H9 (cell line): ENCODE data around the gene ACSF3. TPM values are rescaled to one million over a fixed set of nuclear protein-coding genes. Genes with fewer than 3 reads are reported as not detected.

Source experiments
- DNase-seq: peaks from one replicate; pipeline ENCODE4 v3.0.0-alpha.2; 2017
- H2AFZ ChIP-seq: one replicate; pipeline ENCODE4 v1.6.1; 2013; ENCODE audit warnings: mild to moderate bottlenecking, low read length, control low read depth, moderate library complexity
- H2AK5ac ChIP-seq: 2 replicates; pipeline ENCODE4 v1.6.1; 2013; ENCODE audit warnings: low read length, control low read depth, mixed read lengths; ENCODE audit not compliant: insufficient read length
- H2BK120ac ChIP-seq: one replicate; pipeline ENCODE4 v1.6.1; 2013; ENCODE audit warnings: low read depth, mild to moderate bottlenecking, low read length, control low read depth, inconsistent platforms; ENCODE audit not compliant: poor library complexity, severe bottlenecking
- H2BK12ac ChIP-seq: 2 replicates; pipeline ENCODE4 v1.6.1; 2013; ENCODE audit warnings: low read length, control low read depth, mixed read lengths, low read depth; ENCODE audit not compliant: insufficient read length
- H2BK15ac ChIP-seq: 2 replicates; pipeline ENCODE4 v1.6.1; 2013; ENCODE audit warnings: low read depth, low read length, control low read depth
- H2BK20ac ChIP-seq: one replicate; pipeline ENCODE4 v1.6.1; 2013; ENCODE audit warnings: low read depth, mild to moderate bottlenecking, low read length, control low read depth, inconsistent platforms; ENCODE audit not compliant: poor library complexity, severe bottlenecking
- H2BK5ac ChIP-seq: 2 replicates; pipeline ENCODE4 v1.6.1; 2013; ENCODE audit warnings: low read length, control low read depth, mixed read lengths; ENCODE audit not compliant: insufficient read length
- H3K14ac ChIP-seq: 2 replicates; pipeline ENCODE4 v1.6.1; 2013; ENCODE audit warnings: low read length, control low read depth; ENCODE audit not compliant: insufficient read depth
- H3K18ac ChIP-seq: 2 replicates; pipeline ENCODE4 v1.6.1; 2013; ENCODE audit warnings: low read depth, mild to moderate bottlenecking, mixed read lengths, low read length, control low read depth; ENCODE audit not compliant: insufficient read length
- H3K23ac ChIP-seq: 2 replicates; pipeline ENCODE4 v1.6.1; 2013; ENCODE audit warnings: low read length, control low read depth, mixed read lengths, low read depth; ENCODE audit not compliant: insufficient read length
- H3K23me2 ChIP-seq: 2 replicates; pipeline ENCODE4 v1.6.1; 2013; ENCODE audit warnings: low read depth, mild to moderate bottlenecking, mixed read lengths, low read length, control low read depth; ENCODE audit not compliant: insufficient read length, poor library complexity, severe bottlenecking
- H3K27ac ChIP-seq: 2 replicates; pipeline ENCODE4 v1.5.1; 2013; ENCODE audit warnings: low read length, control low read depth, mixed read lengths, low read depth; ENCODE audit not compliant: insufficient read length
- H3K27me3 ChIP-seq: 2 replicates; pipeline ENCODE4 v1.6.1; 2013; ENCODE audit warnings: low read length, control low read depth, inconsistent platforms; ENCODE audit not compliant: insufficient read depth
- H3K4ac ChIP-seq: 2 replicates; pipeline ENCODE4 v1.6.1; 2013; ENCODE audit warnings: low read depth, mild to moderate bottlenecking, control low read depth, inconsistent platforms, low read length, moderate library complexity
- H3K4me1 ChIP-seq: 2 replicates; pipeline ENCODE4 v1.6.1; 2013; ENCODE audit warnings: low read length, control low read depth, inconsistent platforms; ENCODE audit not compliant: insufficient read depth
- H3K4me2 ChIP-seq: 2 replicates; pipeline ENCODE4 v1.6.1; 2013; ENCODE audit warnings: low read length, control low read depth, mixed read lengths; ENCODE audit not compliant: insufficient read length, insufficient read depth
- H3K56ac ChIP-seq: 2 replicates; pipeline ENCODE4 v1.6.1; 2013; ENCODE audit warnings: low read depth, mild to moderate bottlenecking, mixed read lengths, low read length, control low read depth; ENCODE audit not compliant: insufficient read length
- H3K79me1 ChIP-seq: 2 replicates; pipeline ENCODE4 v1.6.1; 2013; ENCODE audit warnings: low read depth, mild to moderate bottlenecking, moderate library complexity, low read length, control low read depth, inconsistent platforms; ENCODE audit not compliant: insufficient read depth, poor library complexity, severe bottlenecking
- H3K79me2 ChIP-seq: 2 replicates; pipeline ENCODE4 v1.6.1; 2013; ENCODE audit warnings: low read length, control low read depth, inconsistent platforms; ENCODE audit not compliant: insufficient read depth
- H3K9ac ChIP-seq: 2 replicates; pipeline ENCODE4 v1.6.1; 2013; ENCODE audit warnings: low read length, control low read depth, mixed read lengths; ENCODE audit not compliant: insufficient read length; ENCODE audit errors: extremely low read depth
- H3K9me3 ChIP-seq: one replicate; pipeline ENCODE4 v1.6.1; 2013; ENCODE audit warnings: low read depth, low read length, inconsistent platforms; ENCODE audit not compliant: control insufficient read depth
- H3T11ph ChIP-seq: one replicate; pipeline ENCODE4 v1.6.1; 2013; ENCODE audit warnings: mild to moderate bottlenecking, low read length, control low read depth, inconsistent platforms
- H4K20me1 ChIP-seq: one replicate; pipeline ENCODE4 v1.6.1; 2013; ENCODE audit not compliant: control insufficient read depth, insufficient read length, insufficient read depth
- H4K5ac ChIP-seq: 2 replicates; pipeline ENCODE4 v1.6.1; 2013; ENCODE audit warnings: low read depth, mild to moderate bottlenecking, mixed read lengths, low read length, control low read depth; ENCODE audit not compliant: insufficient read length
- H4K8ac ChIP-seq: replicated peaks from 2 replicates; pipeline ENCODE4 v1.6.1; 2013; ENCODE audit warnings: low read length, control low read depth, mixed read lengths, low read depth; ENCODE audit not compliant: insufficient read length
- H4K91ac ChIP-seq: 2 replicates; pipeline ENCODE4 v1.6.1; 2013; ENCODE audit warnings: low read depth, mild to moderate bottlenecking, moderate library complexity, mixed read lengths, low read length, control low read depth; ENCODE audit not compliant: insufficient read length
- H3K27ac Mint-ChIP-seq, 3 experiments: 2 replicates in 2 of 3; 3 replicates in 1 of 3; pipeline ENCODE4 v1.8.0; 2020 to 2021; ENCODE audit warnings: mixed read lengths in 3 of 3, mild to moderate bottlenecking in 1 of 3, moderate library complexity in 1 of 3
- H3K27me3 Mint-ChIP-seq: 2 replicates; pipeline ENCODE4 v1.8.0; 2021; ENCODE audit warnings: low read depth, mild to moderate bottlenecking, moderate library complexity, mixed read lengths
- H3K36me3 Mint-ChIP-seq, 3 experiments: 2 replicates in 2 of 3; 3 replicates in 1 of 3; pipeline ENCODE4 v1.8.0; 2020 to 2021; ENCODE audit warnings: low read depth in 3 of 3, mixed read lengths in 3 of 3; ENCODE audit not compliant: insufficient read depth in 1 of 3
- H3K4me1 Mint-ChIP-seq, 2 experiments: 2 replicates each; pipeline ENCODE4 v1.8.0; 2020; ENCODE audit warnings: mixed read lengths in 2 of 2
- H3K4me3 Mint-ChIP-seq, 2 experiments: 2 replicates in 1 of 2; 3 replicates in 1 of 2; pipeline ENCODE4 v1.8.0; 2020 to 2021; ENCODE audit warnings: mild to moderate bottlenecking in 2 of 2, mixed read lengths in 2 of 2, moderate library complexity in 1 of 2
- H3K9me3 Mint-ChIP-seq, 2 experiments: 2 replicates in 1 of 2; 3 replicates in 1 of 2; pipeline ENCODE4 v1.8.0; 2020; ENCODE audit warnings: mild to moderate bottlenecking in 2 of 2, mixed read lengths in 2 of 2, moderate library complexity in 1 of 2
- WGBS: extraction: QIAGEN DNeasy Blood & Tissue Kit; methylation state at CpG from one replicate; pipeline ENCODE4 v1.1.7; 2013; ENCODE audit warnings: missing lambda C conversion rate, low lambda C conversion rate, mixed read lengths; ENCODE audit not compliant: insufficient read length; ENCODE audit errors: extremely low coverage; 5-methylcytosine and 5-hydroxymethylcytosine counted together
- total RNA-seq: library from RNA; stranded (reverse); gene quantifications from 2 replicates; pipeline ENCODE4 v1.2.1, GENCODE V29; 2021
- TF ChIP-seq, protein P1 (sequence below): fragments of 200-600 bp; sonication (generic); conservative IDR thresholded peaks from 3 replicates; pipeline ENCODE4 v1.8.0; 2021; ENCODE audit warnings: antibody characterized with exemption, mild to moderate bottlenecking

ACSF3 gene
- total RNA-seq, 1 experiment from 2014 or later = 31.3 TPM

DNA sequence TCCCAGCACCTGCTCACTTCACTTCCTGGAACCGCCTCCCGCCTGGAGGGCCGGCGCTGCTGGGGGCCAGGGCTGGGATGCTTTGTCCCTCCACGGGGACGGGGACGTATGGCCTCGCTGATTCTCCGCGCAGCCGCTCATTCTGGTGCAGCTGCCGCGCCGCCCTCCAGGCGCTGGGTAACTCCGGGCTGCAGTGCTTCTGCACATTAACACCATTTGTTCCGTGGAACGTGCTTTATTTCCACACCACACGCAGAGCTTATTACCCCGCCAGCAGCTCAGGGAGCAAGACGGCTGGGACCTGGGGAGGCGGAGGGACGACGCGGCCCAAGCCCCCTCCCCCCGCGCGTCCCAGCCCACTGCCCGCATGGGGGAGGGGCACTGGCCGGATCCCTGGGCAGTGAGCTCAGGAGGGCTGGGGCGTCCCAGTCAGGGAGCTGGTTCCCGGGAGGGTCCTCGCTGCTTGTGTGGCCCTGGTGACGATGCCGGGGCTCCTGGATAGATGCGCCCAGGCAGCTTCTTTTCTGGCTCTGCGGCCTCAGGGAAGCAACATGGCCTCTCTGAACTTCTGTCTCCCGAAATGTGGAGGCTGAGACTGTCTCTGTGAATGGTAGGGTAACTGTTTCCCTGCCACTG lies 45.4 kb upstream of the ACSF3 start:
- no peak for DNase-seq
- Histone ChIP-seq H2BK120ac (no peak overlapping the region), H2AFZ (no peak overlapping the region), H3K23ac (no peak overlapping the region), H3K27me3 (no peaks in the 10 kb centered on the region), H2AK5ac (no peak overlapping the region), H3K27ac (no peak overlapping the region), H3K79me2 (no peaks in the 10 kb centered on the region), H3K79me1 (no peaks in the 10 kb centered on the region), H3K9me3 (no peaks in the 10 kb centered on the region), H2BK5ac (no peak overlapping the region), H4K91ac (no peak overlapping the region), H3K4me2 (no peak overlapping the region), H3K4ac (no peak overlapping the region), H3K56ac (no peak overlapping the region), H3K9ac (no peak overlapping the region), H4K5ac (no peak overlapping the region), H2BK15ac (no peak overlapping the region), H4K20me1 (no peaks in the 10 kb centered on the region), H2BK12ac (no peak overlapping the region), H3T11ph (no peak overlapping the region), H3K14ac (no peak overlapping the region; the same call in 1 of the 2 replicates), H4K8ac (no peak overlapping the region), H3K23me2 (no peaks in the 10 kb centered on the region), H3K18ac (no peak overlapping the region), H3K4me1 (no peaks in the 10 kb centered on the region), H2BK20ac (no peak overlapping the region)
- H3K27me3 Mint-ChIP-seq = peaks cover 2% of the 10 kb centered on the region
- H3K4me1 Mint-ChIP-seq = peaks cover 2 to 11% of the 10 kb centered on the region in 2 experiments; a peak in 2 of 4 replicates
- no CpG with 5 or more reads among the region's 38 CpGs for WGBS
- TF ChIP-seq, protein P1, sequence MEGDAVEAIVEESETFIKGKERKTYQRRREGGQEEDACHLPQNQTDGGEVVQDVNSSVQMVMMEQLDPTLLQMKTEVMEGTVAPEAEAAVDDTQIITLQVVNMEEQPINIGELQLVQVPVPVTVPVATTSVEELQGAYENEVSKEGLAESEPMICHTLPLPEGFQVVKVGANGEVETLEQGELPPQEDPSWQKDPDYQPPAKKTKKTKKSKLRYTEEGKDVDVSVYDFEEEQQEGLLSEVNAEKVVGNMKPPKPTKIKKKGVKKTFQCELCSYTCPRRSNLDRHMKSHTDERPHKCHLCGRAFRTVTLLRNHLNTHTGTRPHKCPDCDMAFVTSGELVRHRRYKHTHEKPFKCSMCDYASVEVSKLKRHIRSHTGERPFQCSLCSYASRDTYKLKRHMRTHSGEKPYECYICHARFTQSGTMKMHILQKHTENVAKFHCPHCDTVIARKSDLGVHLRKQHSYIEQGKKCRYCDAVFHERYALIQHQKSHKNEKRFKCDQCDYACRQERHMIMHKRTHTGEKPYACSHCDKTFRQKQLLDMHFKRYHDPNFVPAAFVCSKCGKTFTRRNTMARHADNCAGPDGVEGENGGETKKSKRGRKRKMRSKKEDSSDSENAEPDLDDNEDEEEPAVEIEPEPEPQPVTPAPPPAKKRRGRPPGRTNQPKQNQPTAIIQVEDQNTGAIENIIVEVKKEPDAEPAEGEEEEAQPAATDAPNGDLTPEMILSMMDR = no peak
- H3K4me3 Mint-ChIP-seq = no peak overlapping the region
- no peak overlapping the region for H3K27ac Mint-ChIP-seq
- no peaks in the 10 kb centered on the region for H3K36me3 Mint-ChIP-seq
- peaks cover 3 to 4% of the 10 kb centered on the region in 2 experiments; a peak in 3 of 5 replicates for H3K9me3 Mint-ChIP-seq
